ENCODE data around the gene BAIAP2L1.

The BAIAP2L1 gene

GRCh38 chr7:98354511-98355249 is 46.2 kb downstream of the BAIAP2L1 start:
- Histone ChIP-seq H3K27me3 (ENCODE audit: control insufficient read depth, insufficient read depth, low read length) (no peaks in the 10 kb centered on the region), H3K9ac (ENCODE audit: low read depth, low read length) (no peak overlapping the region), H3K9me3 (ENCODE audit: control insufficient read depth, insufficient read depth, low read length) (no peaks in the 10 kb centered on the region), H3K36me3 (ENCODE audit: control insufficient read depth, insufficient read depth, low read length) (peaks cover 4% of the 10 kb centered on the region), H3K4me1 (ENCODE audit: control insufficient read depth, insufficient read depth, low read length) (no peaks in the 10 kb centered on the region), H3K4me3 (ENCODE audit: low read depth, low read length) (no peak overlapping the region)

GRCh38 chr7:98354052-98354451 is 46.8 kb downstream of the BAIAP2L1 start:
- no peak overlapping the region for H3K4me3 ChIP-seq (ENCODE audit: low read depth, low read length)
- no peaks in the 10 kb centered on the region for H3K4me1 ChIP-seq (ENCODE audit: control insufficient read depth, insufficient read depth, low read length)
- no peak overlapping the region for H3K9ac ChIP-seq (ENCODE audit: low read depth, low read length)
- no peaks in the 10 kb centered on the region for H3K9me3 ChIP-seq (ENCODE audit: control insufficient read depth, insufficient read depth, low read length)
- no peaks in the 10 kb centered on the region for H3K36me3 ChIP-seq (ENCODE audit: control insufficient read depth, insufficient read depth, low read length)
- no peaks in the 10 kb centered on the region for H3K27me3 ChIP-seq (ENCODE audit: control insufficient read depth, insufficient read depth, low read length)

GRCh38 chr7:98352621-98353020 is 48.3 kb downstream of the BAIAP2L1 start:
- H3K4me3 ChIP-seq (ENCODE audit: low read depth, low read length): no peak overlapping the region
- H3K27me3 ChIP-seq (ENCODE audit: control insufficient read depth, insufficient read depth, low read length): no peaks in the 10 kb centered on the region
- no peak overlapping the region for H3K9ac ChIP-seq (ENCODE audit: low read depth, low read length)
- no peaks in the 10 kb centered on the region for H3K9me3 ChIP-seq (ENCODE audit: control insufficient read depth, insufficient read depth, low read length)
- H3K36me3 ChIP-seq (ENCODE audit: control insufficient read depth, insufficient read depth, low read length): no peaks in the 10 kb centered on the region
- no peaks in the 10 kb centered on the region for H3K4me1 ChIP-seq (ENCODE audit: control insufficient read depth, insufficient read depth, low read length)

GRCh38 chr7:98351136-98351535 is 49.8 kb downstream of the BAIAP2L1 start:
- Histone ChIP-seq H3K9me3 (ENCODE audit: control insufficient read depth, insufficient read depth, low read length) (no peaks in the 10 kb centered on the region), H3K4me3 (ENCODE audit: low read depth, low read length) (no peak overlapping the region), H3K4me1 (ENCODE audit: control insufficient read depth, insufficient read depth, low read length) (no peaks in the 10 kb centered on the region), H3K36me3 (ENCODE audit: control insufficient read depth, insufficient read depth, low read length) (no peaks in the 10 kb centered on the region), H3K27me3 (ENCODE audit: control insufficient read depth, insufficient read depth, low read length) (no peaks in the 10 kb centered on the region), H3K9ac (ENCODE audit: low read depth, low read length) (no peak overlapping the region)

- Histone ChIP-seq H3K4me1 (ENCODE audit: control insufficient read depth, insufficient read depth, low read length) (no peaks in the 10 kb centered on the region), H3K9ac (ENCODE audit: low read depth, low read length) (no peak overlapping the region), H3K36me3 (ENCODE audit: control insufficient read depth, insufficient read depth, low read length) (no peaks in the 10 kb centered on the region), H3K4me3 (ENCODE audit: low read depth, low read length) (no peak overlapping the region), H3K9me3 (ENCODE audit: control insufficient read depth, insufficient read depth, low read length) (no peaks in the 10 kb centered on the region), H3K27me3 (ENCODE audit: control insufficient read depth, insufficient read depth, low read length) (no peaks in the 10 kb centered on the region)
Measured at GRCh38 chr7:98348726-98349474, 52.0 kb downstream of the BAIAP2L1 start.

GRCh38 chr7:98346515-98347069 is 54.3 kb downstream of the BAIAP2L1 start:
- H3K36me3 ChIP-seq (ENCODE audit: control insufficient read depth, insufficient read depth, low read length): no peaks in the 10 kb centered on the region
- no peak overlapping the region for H3K4me3 ChIP-seq (ENCODE audit: low read depth, low read length)
- no peaks in the 10 kb centered on the region for H3K4me1 ChIP-seq (ENCODE audit: control insufficient read depth, insufficient read depth, low read length)
- H3K9me3 ChIP-seq (ENCODE audit: control insufficient read depth, insufficient read depth, low read length): no peaks in the 10 kb centered on the region
- H3K27me3 ChIP-seq (ENCODE audit: control insufficient read depth, insufficient read depth, low read length): no peaks in the 10 kb centered on the region
- H3K9ac ChIP-seq (ENCODE audit: low read depth, low read length): no peak overlapping the region

GRCh38 chr7:98341106-98341505 is 59.8 kb downstream of the BAIAP2L1 start:
- Histone ChIP-seq H3K27me3 (ENCODE audit: control insufficient read depth, insufficient read depth, low read length) (no peaks in the 10 kb centered on the region), H3K9ac (ENCODE audit: low read depth, low read length) (no peak overlapping the region)

GRCh38 chr7:98339043-98339442 is 61.8 kb downstream of the BAIAP2L1 start:
- Histone ChIP-seq H3K4me3 (ENCODE audit: low read depth, low read length) (no peak overlapping the region), H3K27me3 (ENCODE audit: control insufficient read depth, insufficient read depth, low read length) (no peaks in the 10 kb centered on the region), H3K9me3 (ENCODE audit: control insufficient read depth, insufficient read depth, low read length) (no peaks in the 10 kb centered on the region), H3K36me3 (ENCODE audit: control insufficient read depth, insufficient read depth, low read length) (no peaks in the 10 kb centered on the region), H3K9ac (ENCODE audit: low read depth, low read length) (no peak overlapping the region), H3K4me1 (ENCODE audit: control insufficient read depth, insufficient read depth, low read length) (no peaks in the 10 kb centered on the region)

More at GRCh38 chr7:98341106-98341505, 59.8 kb downstream of the BAIAP2L1 start:
- no peaks in the 10 kb centered on the region for H3K36me3 ChIP-seq (ENCODE audit: control insufficient read depth, insufficient read depth, low read length)
- H3K4me1 ChIP-seq (ENCODE audit: control insufficient read depth, insufficient read depth, low read length): no peaks in the 10 kb centered on the region
- H3K4me3 ChIP-seq (ENCODE audit: low read depth, low read length): no peak overlapping the region
- H3K9me3 ChIP-seq (ENCODE audit: control insufficient read depth, insufficient read depth, low read length): no peaks in the 10 kb centered on the region

GRCh38 chr7:98338441-98338840 is 62.4 kb downstream of the BAIAP2L1 start:
- Histone ChIP-seq H3K27me3 (ENCODE audit: control insufficient read depth, insufficient read depth, low read length) (no peaks in the 10 kb centered on the region), H3K4me1 (ENCODE audit: control insufficient read depth, insufficient read depth, low read length) (no peaks in the 10 kb centered on the region), H3K9me3 (ENCODE audit: control insufficient read depth, insufficient read depth, low read length) (no peaks in the 10 kb centered on the region), H3K36me3 (ENCODE audit: control insufficient read depth, insufficient read depth, low read length) (no peaks in the 10 kb centered on the region), H3K9ac (ENCODE audit: low read depth, low read length) (no peak overlapping the region), H3K4me3 (ENCODE audit: low read depth, low read length) (no peak overlapping the region)

- H3K9me3 ChIP-seq (ENCODE audit: control insufficient read depth, insufficient read depth, low read length): no peaks in the 10 kb centered on the region
- no peaks in the 10 kb centered on the region for H3K27me3 ChIP-seq (ENCODE audit: control insufficient read depth, insufficient read depth, low read length)
- no peak overlapping the region for H3K9ac ChIP-seq (ENCODE audit: low read depth, low read length)
- H3K36me3 ChIP-seq (ENCODE audit: control insufficient read depth, insufficient read depth, low read length): no peaks in the 10 kb centered on the region
- H3K4me3 ChIP-seq (ENCODE audit: low read depth, low read length): no peak overlapping the region
- no peaks in the 10 kb centered on the region for H3K4me1 ChIP-seq (ENCODE audit: control insufficient read depth, insufficient read depth, low read length)
Measured at GRCh38 chr7:98335411-98335977, 65.4 kb downstream of the BAIAP2L1 start.

GRCh38 chr7:98334081-98334480 is 66.8 kb downstream of the BAIAP2L1 start:
- Histone ChIP-seq H3K36me3 (ENCODE audit: control insufficient read depth, insufficient read depth, low read length) (peaks cover 2% of the 10 kb centered on the region), H3K27me3 (ENCODE audit: control insufficient read depth, insufficient read depth, low read length) (no peaks in the 10 kb centered on the region), H3K9ac (ENCODE audit: low read depth, low read length) (no peak overlapping the region), H3K4me3 (ENCODE audit: low read depth, low read length) (no peak overlapping the region), H3K9me3 (ENCODE audit: control insufficient read depth, insufficient read depth, low read length) (no peaks in the 10 kb centered on the region), H3K4me1 (ENCODE audit: control insufficient read depth, insufficient read depth, low read length) (no peaks in the 10 kb centered on the region)

Measured in iPS-15b (cell line).